GM19452 (cell line): Measurements from ENCODE around the gene CYP46A1.

Experiments used
- ATAC-seq: cut with Tn5 transposase; IDR thresholded peaks from one replicate; pipeline ENCODE4 v1.9.1; 2021; ENCODE audit not compliant: unreplicated experiment

CYP46A1 gene

DNA sequence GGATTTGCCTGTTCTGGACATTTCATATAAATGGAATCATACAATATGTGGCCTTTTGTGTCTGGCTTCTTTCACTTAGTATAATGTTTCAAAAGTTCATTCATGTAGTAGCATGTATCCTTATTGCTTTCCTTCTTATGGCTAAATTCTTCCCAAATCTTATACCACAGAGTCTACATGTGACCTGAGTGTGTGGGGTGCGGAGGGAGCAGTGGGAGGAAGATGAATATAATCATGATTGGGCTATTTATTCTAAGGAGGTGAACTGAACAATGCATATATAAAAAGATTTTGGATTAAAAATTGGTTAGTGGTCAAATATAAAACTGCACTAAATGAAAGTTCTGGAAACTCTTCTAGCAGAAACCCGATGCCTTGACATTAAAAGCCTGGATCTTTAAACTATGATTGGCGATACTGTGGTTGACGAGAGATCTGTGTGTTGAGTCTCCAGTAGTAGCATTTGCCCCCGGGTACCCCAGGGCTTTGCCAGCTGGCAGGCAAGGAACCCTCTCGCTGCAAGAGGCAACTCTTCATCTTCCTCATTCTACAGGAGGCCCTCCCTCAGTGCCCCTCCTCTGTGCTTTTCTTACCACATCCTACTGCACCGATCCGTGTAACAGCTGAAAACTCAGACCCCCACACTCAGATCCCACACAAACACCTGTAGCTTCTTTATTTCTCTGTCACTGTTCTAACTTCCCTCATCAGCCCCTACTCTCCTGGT lies 2.6 kb downstream of the CYP46A1 start:
- no peak for ATAC-seq

DNA sequence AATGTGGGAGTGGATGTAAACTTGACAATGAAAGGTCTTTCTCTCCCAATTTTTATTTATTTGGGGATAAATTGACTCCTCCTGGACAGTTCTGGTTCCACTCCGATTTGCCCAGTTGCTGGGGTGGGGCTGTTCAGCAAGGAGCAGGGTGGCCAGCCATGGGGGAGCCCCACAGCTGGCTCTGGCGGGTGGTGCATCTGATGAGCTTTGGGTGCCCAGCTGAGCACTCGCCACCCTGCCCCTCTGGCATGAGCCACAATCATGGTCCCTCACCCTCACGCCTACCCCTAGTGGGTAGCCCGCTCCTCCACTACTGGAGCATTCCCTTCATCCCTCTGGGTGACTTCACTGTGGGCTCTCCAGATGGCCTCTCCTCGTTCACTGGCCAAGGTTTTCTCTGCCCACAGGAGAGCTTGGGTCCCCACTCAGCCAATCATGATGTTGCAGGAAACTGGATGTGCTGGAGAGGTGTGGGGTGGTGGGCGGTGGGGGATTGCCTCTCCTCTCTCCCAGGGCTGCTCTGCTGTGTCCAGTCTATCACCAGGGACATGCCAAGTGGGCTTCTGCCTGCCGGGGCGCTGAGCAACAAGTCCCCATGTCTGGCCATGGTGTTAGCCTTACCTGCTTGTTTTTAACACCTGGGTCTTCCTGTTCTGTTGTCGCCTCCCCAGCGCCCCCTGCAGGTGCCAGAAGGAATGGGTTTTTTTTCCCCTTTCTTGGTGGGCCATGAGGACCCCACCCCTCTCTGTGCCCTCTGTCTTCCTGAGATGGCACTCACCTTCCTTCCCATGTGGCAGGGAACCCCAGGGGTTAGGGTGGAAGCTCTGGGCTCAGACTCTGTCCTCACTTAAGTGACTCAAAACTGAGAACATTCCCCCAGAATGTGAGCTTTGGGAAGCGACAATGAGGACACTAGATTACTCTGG lies 3.4 kb downstream of the CYP46A1 start:
- no peak for ATAC-seq

DNA sequence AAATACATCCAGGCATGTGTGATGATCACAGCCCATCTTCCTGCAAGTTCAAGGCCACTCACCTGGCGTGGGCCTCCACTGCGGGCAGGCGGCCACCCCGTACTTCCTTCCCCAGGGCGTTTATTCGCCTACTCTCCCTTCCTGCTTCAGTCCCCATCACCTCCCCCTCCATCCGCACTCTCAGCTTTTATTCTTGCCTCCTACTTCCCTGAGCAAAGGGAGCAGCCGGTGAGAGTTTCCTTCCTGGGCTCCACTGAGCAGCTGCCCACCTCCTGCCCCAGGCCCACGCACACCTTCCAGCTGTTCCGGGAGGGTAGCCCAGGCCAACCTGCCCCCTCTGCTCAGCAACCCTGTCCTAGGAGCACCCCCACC lies 4.1 kb downstream of the CYP46A1 start:
- no peak for ATAC-seq

DNA sequence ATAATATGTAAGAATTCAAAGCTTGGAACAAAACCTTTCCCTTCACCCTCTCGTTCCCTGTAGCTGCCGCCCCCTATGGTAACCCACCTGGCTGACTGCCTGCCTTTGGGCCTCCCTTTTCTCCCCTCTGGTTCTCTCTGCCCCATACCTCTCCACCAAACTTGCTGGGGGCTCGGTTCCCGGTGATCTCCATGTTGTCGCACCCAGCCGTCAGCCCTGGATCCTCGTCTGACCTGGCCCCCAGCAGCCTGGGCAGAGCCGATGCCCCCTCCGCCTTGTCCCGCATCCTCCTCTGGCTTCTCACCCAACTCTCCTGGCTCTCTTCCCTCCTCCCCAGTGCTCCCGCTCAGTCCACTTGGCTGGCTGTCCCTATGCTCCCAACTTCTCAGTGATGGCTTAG lies 4.5 kb downstream of the CYP46A1 start:
- ATAC-seq = no peak

DNA sequence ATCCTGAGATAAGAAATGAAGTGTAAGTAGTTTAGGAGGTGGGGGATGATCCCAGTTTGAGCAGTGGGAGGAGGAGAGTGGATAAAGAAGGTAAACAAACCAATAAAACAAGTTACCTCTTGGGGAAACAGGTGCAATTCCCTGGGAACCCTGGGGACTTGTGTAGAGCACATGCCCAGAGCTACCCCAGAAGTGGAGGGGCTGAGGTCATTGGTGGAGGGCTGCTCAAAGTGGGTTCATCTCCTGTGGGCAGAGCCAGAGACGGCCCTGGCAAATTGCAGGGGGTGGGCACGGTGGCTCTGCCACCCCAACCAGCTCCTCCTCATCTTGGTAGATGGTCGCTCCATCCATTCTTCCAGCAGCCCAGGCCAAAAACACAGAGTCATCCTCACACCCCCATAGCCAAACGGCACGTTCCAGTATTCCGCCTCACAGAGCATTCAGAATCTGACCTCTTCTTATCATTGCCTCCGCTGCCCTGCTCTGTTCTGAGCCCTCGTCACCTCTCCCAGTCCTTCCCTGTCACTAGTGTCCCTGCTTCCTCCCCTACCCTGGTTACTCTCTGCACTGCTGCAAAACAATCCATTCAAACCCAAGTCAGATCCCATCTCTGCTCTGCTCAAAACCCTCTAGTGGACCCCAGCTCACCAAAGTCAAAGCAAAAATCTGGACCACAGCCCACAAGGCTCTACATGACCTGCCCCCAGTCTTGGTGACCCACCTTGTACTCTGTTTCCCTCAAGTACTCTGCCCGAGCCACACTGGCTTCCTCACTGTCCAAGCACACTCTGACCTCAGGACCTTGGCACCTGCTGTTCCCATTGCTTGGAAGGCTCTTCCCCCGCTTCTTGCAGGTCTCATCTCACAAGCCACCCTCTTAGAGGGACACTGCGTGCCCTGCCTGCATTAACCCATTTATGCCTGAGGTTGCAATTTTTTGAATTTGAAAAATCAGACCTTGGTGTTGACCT lies 5.5 kb downstream of the CYP46A1 start:
- no peak for ATAC-seq

DNA sequence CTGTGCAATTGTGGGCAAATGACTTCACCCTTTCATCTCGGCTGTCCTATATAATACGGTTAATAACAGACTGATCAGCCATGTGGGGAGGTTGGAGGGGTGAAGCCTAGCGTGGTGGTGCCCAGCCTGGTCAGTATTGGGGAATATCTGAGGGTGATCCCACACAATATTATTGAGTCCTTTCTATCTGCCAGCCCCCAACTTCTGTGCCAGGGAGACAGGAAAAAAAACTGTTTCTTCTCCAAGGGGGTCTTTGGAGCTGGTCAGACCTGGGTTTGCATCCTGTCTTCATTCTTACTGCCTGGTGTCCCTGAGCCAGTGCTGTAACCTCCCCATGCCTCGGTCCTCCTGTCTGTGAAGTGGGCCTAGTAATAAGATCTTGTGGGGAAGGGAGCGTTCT lies 6.5 kb downstream of the CYP46A1 start:
- ATAC-seq = no peak

DNA sequence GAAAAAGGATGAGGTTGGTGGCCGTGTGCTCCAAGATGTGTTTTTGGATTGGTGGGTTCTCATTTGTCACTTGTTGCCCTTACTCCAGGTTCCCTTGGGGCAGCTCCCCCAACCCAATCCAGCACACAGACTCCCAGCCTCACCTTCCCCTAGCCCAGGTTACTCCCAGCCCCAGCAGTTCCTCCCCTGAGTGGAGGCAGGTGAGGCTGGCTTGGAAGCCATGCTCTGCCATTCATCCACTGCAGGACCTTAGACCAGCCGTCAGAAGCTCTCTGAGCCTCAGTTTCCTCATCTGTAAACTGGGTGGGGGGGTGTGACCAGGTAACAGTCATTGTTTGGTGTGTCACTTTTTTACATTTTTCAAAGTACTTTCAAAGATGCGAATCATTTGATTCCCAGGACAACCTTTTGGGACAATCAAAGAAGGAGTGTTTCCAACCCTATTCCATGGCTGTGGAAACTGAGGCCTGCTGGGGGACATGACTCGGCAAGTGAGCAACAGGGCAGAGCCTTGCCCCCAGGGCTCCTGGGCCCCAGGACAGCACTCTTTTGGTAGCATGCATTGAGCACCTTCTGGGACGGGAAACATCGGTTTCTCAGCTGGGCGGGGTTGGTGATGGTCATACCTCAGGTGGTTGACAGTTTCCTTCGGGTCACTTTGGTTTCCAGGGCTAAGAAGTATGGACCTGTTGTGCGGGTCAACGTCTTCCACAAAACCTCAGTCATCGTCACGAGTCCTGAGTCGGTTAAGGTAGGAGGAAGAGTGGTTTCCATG lies 7.2 kb downstream of the CYP46A1 start:
- no peak for ATAC-seq

DNA sequence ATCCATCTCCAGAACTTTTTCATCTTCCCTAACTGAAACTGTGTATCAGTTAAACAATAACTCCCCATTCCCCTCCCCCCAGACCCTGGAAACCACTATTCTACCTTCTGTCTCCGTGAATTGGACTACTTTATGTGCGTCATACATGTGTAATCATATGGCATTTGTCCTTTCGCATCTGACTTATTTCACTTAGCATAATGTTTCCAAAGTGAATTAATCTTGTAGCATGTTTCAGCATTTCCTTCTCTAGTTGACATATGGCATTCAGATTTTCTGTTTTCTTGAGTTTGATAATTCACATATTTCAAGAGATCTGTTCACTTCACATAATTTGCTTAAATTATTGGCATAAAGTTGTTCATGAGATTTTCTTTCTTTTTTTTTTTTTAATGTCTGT lies 9.8 kb downstream of the CYP46A1 start:
- ATAC-seq = no peak

DNA sequence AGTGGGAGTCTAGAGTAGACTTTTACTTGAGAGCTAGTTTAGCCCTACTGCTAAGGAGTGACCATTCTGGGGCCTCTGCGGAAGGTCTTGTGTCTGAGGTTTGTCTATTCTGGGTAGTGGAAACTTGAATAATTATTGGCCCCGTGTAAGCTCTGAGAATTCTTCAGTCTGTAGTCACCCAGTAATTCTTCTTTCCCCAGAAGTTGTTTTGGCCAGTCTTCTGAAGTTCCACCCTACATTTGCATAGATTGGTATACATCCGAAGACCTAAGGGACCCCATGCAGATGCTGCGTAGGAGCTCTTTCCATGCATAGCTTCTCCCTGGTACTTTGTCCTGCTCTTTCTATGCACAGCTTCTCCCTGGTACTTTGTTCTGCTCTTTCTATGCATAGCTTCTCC lies 12.8 kb downstream of the CYP46A1 start:
- ATAC-seq = no peak

DNA sequence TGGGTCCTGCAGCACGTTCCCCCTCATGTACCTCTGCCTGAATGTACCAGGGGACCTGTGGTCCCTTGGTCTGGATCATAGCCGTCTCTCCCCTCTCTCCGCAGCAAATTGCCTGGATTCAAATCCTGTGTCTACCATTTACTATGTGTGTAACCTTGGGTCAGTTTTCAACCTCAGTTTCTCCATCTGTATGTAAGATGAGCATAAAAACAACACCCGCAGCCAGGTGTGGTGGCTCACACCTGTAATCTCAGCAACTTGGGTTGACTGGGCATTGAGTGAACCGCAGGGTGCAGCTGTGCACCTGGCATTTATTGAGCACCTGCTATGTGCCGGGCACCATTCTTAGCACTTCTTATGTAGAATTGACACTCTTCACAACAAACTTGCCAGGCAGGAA lies 14.1 kb downstream of the CYP46A1 start:
- ATAC-seq = no peak

DNA sequence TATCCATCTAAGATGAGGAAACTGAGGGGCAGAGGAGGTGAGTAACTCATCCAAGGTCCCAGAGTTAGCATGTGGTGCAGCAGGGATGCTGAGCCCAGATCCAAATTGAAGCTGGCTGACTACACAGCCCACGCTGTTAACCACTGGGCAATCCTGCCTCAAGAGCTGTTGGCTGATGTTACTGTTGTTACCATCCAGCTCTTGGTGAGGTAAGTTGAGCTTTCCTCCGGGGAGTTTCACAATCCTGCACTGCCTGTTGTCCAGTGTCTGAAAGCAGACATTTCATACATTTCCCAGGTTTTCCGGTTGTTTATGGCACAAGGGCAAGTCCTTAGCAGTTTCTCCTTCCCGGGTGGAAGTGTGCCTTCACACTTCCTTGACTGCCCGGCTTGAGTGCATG lies 14.5 kb downstream of the CYP46A1 start:
- ATAC-seq = no peak

DNA sequence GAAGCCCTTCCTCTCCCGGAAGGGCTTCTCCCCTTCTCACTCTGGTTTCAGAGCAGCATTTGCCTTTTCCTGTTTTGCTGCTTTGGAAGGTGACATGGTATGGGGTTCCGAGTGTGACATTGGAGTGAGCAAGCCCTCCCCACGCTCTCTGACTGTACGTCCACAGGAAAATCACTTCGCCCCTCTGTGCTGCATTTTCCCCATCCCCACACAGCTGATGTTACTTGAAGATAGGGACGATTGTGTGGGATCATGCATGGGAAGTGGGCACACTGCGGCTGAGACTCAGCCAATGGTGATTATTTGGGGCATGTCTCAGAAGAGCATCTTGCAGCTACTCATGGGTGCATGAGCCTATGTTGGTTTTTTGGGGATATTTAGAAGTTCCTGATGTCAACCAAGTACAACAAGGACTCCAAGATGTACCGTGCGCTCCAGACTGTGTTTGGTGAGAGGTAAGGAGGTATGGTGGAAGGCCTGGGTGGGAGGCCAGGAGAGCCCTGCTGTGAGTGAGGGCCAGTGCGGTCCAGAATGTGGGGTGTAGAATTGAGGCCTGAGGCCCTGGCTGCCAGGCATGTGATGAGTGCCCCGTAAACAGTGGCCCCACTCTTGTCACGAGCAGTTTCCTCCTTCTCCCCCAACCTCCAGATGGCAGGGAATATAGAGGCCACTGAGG lies 15.1 kb downstream of the CYP46A1 start:
- no peak for ATAC-seq

DNA sequence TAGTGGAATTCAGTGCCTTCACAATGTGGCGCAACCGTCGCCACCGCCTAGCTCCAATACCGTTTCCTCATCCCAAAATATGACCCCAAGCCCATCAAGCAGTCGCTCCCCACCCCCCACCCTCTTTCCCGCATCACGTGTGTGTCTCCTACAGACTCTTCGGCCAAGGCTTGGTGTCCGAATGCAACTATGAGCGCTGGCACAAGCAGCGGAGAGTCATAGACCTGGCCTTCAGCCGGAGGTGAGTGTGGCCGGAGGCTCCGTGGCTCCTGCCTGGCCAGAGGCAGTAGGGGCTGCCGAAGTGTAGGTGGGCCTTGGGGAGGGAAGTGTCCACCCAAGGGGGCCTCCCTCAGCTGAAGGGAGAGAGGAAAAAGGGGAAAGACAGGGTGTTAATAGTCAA lies 15.8 kb downstream of the CYP46A1 start:
- ATAC-seq = no peak

DNA sequence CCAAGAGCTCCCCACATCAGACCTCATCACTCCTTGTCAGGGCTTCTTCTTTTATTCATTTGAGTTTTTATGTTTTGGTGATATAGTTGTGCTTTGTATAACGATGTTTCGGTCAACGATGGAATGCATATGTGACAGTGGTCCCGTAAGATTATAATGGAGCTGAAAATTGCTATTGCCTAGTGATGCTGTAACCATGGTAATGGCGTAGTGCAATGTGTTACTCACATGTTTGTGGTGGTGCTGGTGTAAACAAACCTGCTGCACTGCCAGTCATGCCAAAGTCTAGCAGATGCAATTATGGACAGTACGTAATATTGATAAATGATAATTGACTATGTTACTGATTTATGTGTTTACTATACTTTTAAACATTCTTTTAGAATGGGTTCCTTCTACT lies 16.3 kb downstream of the CYP46A1 start:
- no peak for ATAC-seq

DNA sequence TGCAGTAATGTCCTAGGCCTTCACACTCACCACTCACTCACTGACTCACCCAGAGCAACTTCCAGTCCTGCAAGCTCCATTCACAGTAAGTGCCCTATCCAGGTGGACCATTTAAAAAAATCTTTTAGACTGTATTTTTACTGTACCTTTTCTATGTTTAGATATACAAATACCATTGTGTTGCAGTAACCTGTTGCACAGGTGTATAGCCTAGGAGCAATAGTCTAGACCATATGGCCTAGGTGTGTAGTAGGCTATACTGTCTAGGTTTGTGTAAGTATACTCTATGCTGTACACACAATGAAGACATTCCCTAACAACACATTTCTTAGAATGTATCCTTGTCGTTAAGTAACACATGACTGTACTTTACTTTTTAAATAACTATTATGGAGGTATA lies 17.2 kb downstream of the CYP46A1 start:
- no peak for ATAC-seq

DNA sequence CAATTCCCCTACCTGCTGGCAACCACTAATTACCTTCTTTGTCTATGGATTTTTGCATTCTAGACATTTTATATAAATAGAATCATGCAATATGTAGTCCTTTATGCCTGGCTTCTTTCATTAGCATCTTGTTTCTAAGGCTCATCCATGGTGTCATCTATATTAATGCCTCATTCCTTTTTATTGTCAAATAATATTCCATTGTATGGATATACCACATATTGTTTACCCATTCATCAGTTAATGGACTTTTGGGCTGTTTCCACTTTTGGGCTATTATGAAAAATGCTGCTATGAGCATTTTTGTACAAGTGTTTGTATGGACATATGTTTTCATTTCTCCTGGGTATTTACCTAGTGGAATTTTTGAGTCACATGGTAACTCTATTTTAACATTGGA lies 18.0 kb downstream of the CYP46A1 start:
- no peak for ATAC-seq

DNA sequence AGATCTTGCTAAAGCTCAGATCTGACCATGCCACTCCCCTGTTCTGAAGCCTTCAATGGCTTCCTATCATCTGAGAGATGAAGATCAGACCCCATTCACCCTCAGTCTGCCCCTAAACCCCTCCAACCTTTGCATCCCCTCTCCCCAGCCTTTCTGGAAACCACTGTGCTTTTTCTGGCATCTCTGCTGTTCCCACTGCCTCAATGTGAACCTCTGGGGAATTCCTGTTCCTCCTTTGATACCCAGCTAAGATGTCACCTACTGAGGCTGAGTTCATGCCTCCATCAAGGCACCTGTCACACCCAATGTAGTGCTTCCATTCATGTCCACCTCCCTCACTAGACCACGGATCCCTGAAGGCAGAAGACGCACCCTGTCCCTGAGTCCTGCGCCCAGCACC lies 19.3 kb downstream of the CYP46A1 start:
- ATAC-seq = no peak

DNA sequence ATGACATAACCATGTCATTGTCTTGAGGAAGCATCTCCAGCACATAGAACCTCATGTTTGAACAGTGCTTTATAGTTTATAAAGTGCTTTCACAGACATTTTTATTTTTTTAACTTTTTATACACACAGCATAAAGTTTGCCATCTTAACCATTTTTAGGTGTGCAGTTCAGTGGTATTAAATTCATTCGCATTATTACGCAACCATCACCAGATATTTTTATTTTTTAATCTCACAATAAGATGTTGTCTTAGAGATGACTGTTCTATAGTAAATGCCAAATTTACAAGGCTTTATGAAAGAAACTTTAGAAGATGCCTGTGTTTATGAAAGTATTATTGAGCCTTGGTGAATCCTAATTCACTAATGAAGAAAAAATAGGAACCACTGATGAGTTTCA lies 19.9 kb downstream of the CYP46A1 start:
- no peak for ATAC-seq

DNA sequence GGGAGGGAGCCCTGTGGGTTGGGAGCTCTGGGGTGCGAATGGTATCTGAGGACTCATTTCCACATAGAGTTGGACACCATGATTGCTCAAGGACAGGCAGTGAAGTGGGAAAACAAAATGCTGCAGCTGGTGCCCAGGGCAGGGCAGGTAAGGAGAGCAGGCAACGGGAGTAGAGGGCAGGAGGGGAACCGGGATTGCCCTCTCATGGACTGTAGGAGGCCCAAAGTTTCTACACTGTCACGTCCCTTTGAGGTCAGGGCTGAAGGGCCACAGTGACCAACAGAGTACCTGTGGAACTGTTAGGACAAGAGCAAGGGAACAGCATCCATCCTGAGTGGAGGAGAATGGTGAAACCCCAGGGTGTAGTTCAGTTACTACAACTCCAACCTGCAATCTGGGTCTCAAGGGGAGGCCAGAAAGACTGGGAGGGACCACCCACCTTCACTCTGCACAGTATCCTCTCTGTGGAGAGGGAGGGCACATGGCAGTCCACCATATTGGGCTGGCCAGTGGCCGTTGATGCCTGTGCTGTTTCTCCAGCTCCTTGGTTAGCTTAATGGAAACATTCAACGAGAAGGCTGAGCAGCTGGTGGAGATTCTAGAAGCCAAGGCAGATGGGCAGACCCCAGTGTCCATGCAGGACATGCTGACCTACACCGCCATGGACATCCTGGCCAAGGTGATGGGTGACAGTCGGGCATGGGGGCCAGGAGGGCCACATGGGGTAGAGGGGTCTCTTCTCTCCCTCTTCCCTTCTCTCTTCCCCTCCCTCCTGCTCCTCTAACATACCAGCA lies 22.2 kb downstream of the CYP46A1 start:
- ATAC-seq = no peak
